AG04449 (cell line): ENCODE measurements around the gene PAFAH1B2.
A peak's percentile ranks its signal among the peaks of the same experiment; 100 is the strongest.
"Not testable (repeated sequence)": the region's sequence is repeated elsewhere in the genome, so short reads cannot be mapped to it uniquely, and the experiment has no call there.

ENCODE experiments used
- CTCF ChIA-PET: fragments of 350-600 bp; formaldehyde crosslinking; extraction: SDS; loops from one replicate; lab custom pipeline; 2021; ENCODE audit warnings: antibody characterized with exemption; lab: Yijun Ruan, JAX
- POLR2A ChIA-PET: fragments of 400-600, 350-600 bp; formaldehyde crosslinking; extraction: SDS; loops from one replicate; lab custom pipeline; 2020; ENCODE audit warnings: antibody characterized with exemption, inconsistent platforms; lab: Yijun Ruan, JAX
- DNase-seq: peaks from one replicate; pipeline ENCODE4 v3.0.0-alpha.2; 2010; ENCODE audit warnings: low read depth, low spot score
- H3K4me3 ChIP-seq: 2 replicates; pipeline ENCODE4 v1.5.1; 2011; ENCODE audit warnings: low read depth, mild to moderate bottlenecking, control low read depth, low read length
- TF ChIP-seq, protein P1 (sequence below): IDR thresholded peaks from one replicate; pipeline ENCODE4 v1.5.1; 2011; ENCODE audit warnings: mild to moderate bottlenecking, moderate library complexity, low read length, control low read depth, inconsistent platforms; ENCODE audit not compliant: insufficient read depth; ENCODE audit errors: missing control alignments

The PAFAH1B2 gene

DNA sequence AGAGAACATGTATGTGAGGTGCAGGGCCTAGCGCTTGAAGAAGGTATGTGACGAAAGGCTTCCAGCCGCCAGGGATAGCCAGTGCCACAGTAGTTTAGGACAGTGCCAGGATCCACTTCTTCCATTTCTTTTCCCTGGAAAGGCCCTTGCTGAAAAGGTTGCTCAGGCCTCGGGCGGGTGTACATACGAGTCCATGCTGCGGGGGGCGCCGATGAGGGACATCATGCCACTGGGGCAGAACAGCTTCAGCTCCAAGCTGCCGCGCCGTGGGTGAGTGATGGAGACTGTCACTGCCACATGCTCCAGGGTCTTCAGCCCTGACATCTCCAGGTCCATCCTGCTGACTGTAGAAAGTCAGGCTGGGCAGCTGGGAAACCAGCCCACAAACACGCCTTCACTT, 64.6 kb downstream of the PAFAH1B2 start:
- DNase-seq, CTCF ChIA-PET, H3K4me3 ChIP-seq, POLR2A ChIA-PET: not testable (repeated sequence)
- TF ChIP-seq, protein P1, sequence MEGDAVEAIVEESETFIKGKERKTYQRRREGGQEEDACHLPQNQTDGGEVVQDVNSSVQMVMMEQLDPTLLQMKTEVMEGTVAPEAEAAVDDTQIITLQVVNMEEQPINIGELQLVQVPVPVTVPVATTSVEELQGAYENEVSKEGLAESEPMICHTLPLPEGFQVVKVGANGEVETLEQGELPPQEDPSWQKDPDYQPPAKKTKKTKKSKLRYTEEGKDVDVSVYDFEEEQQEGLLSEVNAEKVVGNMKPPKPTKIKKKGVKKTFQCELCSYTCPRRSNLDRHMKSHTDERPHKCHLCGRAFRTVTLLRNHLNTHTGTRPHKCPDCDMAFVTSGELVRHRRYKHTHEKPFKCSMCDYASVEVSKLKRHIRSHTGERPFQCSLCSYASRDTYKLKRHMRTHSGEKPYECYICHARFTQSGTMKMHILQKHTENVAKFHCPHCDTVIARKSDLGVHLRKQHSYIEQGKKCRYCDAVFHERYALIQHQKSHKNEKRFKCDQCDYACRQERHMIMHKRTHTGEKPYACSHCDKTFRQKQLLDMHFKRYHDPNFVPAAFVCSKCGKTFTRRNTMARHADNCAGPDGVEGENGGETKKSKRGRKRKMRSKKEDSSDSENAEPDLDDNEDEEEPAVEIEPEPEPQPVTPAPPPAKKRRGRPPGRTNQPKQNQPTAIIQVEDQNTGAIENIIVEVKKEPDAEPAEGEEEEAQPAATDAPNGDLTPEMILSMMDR: peak; percentile 40

DNA sequence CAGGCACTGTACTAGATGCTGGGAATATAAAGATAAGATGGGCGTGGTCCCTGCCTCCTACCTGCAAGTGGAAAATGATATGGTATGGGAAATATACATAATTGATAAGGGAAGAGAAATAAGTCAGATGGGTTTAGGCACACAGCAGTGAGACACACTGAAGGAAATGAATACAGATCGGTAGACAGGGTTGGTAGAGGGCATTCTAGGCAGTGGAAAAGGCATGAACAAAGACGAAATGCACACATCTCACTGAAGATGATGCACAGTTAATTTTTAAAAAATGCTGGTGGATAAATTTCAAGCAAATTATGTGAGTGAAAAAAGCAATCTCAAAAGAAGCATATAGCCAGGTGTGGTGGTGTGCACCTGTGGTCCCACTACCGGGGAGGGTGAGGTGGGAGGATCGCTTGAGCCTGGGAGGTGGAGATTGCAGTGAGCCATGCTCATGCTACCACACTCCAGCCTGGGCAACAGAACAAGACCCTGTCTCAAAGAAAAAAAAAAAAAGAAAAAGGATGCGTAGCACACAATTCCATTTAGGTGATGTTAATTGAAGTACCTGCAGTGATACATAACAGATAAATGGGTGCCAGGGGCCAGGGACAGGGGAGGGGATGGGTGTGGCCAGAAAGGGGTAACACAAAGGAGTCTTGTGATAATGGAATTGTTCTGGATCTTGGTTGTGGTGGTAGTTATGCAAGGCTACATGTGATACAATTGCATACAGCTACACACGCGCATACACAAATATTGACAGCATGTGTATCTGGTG, 65.5 kb downstream of the PAFAH1B2 start:
- not testable (repeated sequence) for H3K4me3 ChIP-seq, DNase-seq
- POLR2A ChIA-PET: interaction anchor here (1.4 to 2.7 kb wide), 3 partner anchors 8 to 66 kb away, joined by 4 to 20 read pairs (median 5); partner anchors contain the start of genes PAFAH1B2 and TAGLN
- CTCF ChIA-PET: interaction anchor here (15.2 kb wide), 1 partner anchor 20 kb away, joined by 191 read pairs; the partner anchor contains the start of genes PCSK7 and RNF214

DNA sequence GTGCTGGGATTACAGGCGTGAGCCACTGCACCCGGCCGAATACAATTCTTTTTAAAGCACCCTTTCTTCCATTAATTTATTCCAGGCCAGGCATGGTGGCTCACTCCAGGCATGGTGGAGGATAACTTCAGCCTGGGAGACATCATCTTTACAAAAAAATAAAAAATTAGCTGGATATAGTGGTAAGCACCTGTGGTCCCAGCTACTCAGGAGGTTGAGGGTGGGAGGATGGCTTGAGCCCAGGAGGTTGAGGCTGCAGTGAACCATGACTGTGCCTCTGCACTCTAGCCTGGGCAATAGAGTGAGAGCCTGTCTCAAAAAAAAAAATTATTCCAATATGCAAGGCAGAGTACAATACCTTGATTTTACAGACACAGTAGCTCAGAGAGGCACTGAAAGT, 66.5 kb downstream of the PAFAH1B2 start:
- TF ChIP-seq, protein P1: no peak
- CTCF ChIA-PET: interaction anchor here (1.4 to 15.2 kb wide), 2 partner anchors 11 to 19 kb away, joined by 3 to 191 read pairs; partner anchors contain the start of genes PCSK7 and RNF214
- POLR2A ChIA-PET: interaction anchor here (1.1 to 2.7 kb wide), 5 partner anchors 9 to 67 kb away, joined by 3 to 20 read pairs (median 5); partner anchors contain the start of genes PAFAH1B2 and TAGLN
- no peak overlapping the region for H3K4me3 ChIP-seq
- no peak for DNase-seq

DNA sequence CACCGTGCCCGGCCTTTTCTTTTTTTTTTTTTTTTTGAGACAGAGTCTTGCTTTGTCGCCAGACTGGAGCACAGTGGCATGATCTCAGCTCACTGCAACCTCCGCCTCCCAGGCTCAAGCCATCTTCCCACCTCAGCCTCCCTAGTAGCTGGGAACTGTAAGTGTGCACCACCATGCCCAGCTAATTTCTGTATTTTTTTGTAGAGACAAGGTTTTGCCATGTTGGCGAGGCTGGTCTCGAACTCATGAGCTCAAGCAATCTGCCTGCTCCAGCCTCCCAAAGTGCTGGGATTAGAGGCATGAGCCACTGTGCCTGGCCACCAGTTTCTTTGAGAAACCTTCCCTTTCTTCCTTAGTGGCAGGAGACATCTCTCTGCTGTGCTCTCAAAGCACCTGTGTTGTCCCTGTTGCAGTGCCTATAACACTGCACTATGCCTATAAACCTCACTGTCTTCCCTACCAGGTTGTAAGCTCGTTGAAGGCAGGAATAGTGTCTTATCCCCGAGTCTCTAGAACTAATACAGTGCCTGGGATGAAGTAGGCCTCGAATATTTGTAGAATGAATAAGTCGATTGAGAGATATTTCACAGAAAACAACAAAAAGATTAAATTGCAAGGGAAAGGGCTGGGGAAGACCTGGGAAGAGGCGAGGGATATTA, 68.7 kb downstream of the PAFAH1B2 start:
- H3K4me3 ChIP-seq: no peak overlapping the region
- DNase-seq: no peak
- POLR2A ChIA-PET: interaction anchor here (0.7 to 1.7 kb wide), 2 partner anchors 9 to 17 kb away, joined by 4 to 12 read pairs; no protein-coding TSS in a partner anchor
- TF ChIP-seq, protein P1: no peak
- CTCF ChIA-PET: interaction anchor here (15.2 kb wide), 1 partner anchor 17 kb away, joined by 191 read pairs; the partner anchor contains the start of genes PCSK7 and RNF214

DNA sequence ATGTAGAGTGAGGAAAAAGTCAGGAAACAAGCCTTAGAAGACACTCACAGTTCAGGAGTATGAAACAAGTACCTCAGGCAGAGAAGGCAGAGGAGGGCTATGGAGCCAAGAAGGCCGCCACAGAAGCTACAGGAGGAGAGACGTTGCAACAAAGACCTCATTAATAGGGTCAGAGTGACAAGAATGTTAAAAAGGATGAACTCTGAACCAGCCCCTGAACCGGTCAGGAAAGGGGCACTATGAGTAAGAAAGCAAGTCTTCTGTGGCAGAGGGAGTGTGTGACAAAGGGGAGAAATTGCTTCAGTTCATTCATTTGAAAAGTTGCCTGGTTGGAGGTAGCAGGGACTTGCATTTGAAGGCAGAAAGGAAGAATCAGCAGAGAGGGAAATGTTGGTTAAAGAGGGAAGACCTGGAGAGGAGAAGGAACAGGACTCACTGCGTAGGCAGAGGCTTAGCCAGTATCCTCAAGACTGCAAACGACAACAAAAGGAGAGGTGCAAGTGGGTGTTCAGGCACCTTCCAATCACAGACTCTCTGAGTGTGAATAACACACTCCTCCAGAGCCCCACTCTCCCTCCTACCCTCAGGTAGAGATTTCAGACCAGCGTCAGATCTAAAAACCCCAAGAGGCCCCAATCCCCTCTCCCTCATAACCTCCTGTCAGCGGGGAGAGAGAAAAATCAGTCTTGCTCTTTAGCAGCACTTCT, 70.5 kb downstream of the PAFAH1B2 start:
- no peak overlapping the region for H3K4me3 ChIP-seq
- ChIA-PET POLR2A (interaction anchor here (0.6 kb wide), 1 partner anchor 9 kb away, joined by 4 read pairs; no protein-coding TSS in a partner anchor), CTCF (interaction anchor here (15.2 kb wide), 1 partner anchor 15 kb away, joined by 191 read pairs; the partner anchor contains the start of genes PCSK7 and RNF214)
- TF ChIP-seq, protein P1: no peak
- DNase-seq: no peak
